Urinary bladder (tissue), 4 donors: ENCODE data around the gene PPIE. TPM values are rescaled to one million over a fixed set of nuclear protein-coding genes. Genes with fewer than 3 reads are reported as not detected.
"Not testable (repeated sequence)": the region's sequence is repeated elsewhere in the genome, so short reads cannot be mapped to it uniquely, and the experiment has no call there.

Experiments used
- DNase-seq: peaks from one replicate; pipeline ENCODE4 v3.0.0-alpha.2; 2015; ENCODE audit errors: extremely low spot score
- H3K27ac ChIP-seq: one replicate; pipeline ENCODE4 v1.5.1; 2013; ENCODE audit warnings: low read depth, mild to moderate bottlenecking, moderate library complexity
- H3K36me3 ChIP-seq: one replicate; pipeline ENCODE4 v1.6.1; 2013; ENCODE audit warnings: mild to moderate bottlenecking, moderate library complexity; ENCODE audit not compliant: insufficient read depth
- H3K4me1 ChIP-seq: one replicate; pipeline ENCODE4 v1.6.1; 2013; ENCODE audit warnings: mild to moderate bottlenecking, moderate library complexity; ENCODE audit not compliant: insufficient read depth
- H3K4me3 ChIP-seq: one replicate; pipeline ENCODE4 v1.5.1; 2013; ENCODE audit warnings: low read depth, low read length
- WGBS: extraction: QIAGEN DNeasy Blood & Tissue Kit; methylation state at CpG from one replicate; pipeline ENCODE4 v1.1.7; 2013; 5-methylcytosine and 5-hydroxymethylcytosine counted together
- polyA plus RNA-seq: library from polyadenylated mRNA; stranded (reverse); fragments of 200-250 nt; gene quantifications from one replicate; pipeline ENCODE4 v1.2.3, GENCODE V29; 2013
- total RNA-seq: library from RNA; depleted of rRNA; stranded (reverse); fragments of >200 nt; gene quantifications from one replicate; pipeline ENCODE4 v1.2.3, GENCODE V29; 2014
- donor health status: healthy with polysubstance abuse.
- donor health status: healthy.

Gene PPIE
- total and polyA plus RNA-seq, 2 donors = 31.0 to 64.5 TPM

GRCh38 chr1:39782103-39782502 lies 43.4 kb downstream of the PPIE start:
- Histone ChIP-seq H3K4me1 (no peaks in the 10 kb centered on the region), H3K27ac (no peak overlapping the region), H3K36me3 (no peaks in the 10 kb centered on the region), H3K4me3 (no peak overlapping the region)
- 77% methylated on average over 6 of the region's 6 CpGs for WGBS
- DNase-seq = no peak

- H3K4me1 ChIP-seq, H3K4me3 ChIP-seq, H3K27ac ChIP-seq, DNase-seq, H3K36me3 ChIP-seq: not testable (repeated sequence)
- WGBS = 85% methylated on average over 10 of the region's 10 CpGs
Observed at GRCh38 chr1:39782685-39783084, 44.0 kb downstream of the PPIE start.

DNA sequence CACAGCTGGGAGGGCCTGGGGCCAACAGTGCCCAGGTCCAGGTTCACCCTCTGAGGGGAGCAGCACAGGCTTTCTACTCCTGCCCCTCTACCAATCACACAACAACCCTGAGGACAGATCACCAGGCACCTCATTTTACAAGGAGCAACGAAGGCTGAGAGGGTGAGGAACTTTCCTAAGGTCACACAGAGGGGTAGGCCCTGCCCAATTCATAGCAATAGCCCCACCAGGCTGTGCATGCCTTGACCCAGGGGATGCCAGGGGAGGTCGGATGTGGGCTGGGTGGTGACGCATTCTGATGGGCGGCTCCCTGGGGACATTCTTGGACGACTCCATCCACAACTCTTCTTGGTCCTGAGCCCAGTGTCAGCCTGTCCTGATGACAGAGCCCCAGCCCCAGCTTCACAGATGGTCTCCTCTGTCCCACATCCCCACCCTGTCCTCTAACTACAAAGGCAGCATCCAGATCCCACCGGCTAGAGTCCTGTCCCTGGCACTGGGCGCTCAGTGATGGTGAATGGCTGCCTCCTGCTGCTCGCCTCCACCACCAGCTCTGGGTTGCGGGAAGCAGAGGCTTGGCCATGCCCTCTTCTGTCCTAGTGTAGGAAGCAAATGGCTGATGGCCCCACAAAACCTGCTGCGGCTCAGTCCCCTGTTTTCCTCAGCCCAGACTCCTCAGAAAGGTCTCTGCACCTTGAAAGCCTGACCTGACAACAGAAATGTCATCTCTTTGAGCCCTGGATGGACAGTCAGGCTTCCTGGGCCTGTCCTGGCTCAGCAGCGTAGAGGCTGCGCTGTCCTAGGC lies 47.8 kb downstream of the PPIE start:
- DNase-seq, H3K27ac ChIP-seq, H3K4me1 ChIP-seq, H3K36me3 ChIP-seq, H3K4me3 ChIP-seq: not testable (repeated sequence)
- 87% methylated on average over 10 of the region's 12 CpGs for WGBS

DNA sequence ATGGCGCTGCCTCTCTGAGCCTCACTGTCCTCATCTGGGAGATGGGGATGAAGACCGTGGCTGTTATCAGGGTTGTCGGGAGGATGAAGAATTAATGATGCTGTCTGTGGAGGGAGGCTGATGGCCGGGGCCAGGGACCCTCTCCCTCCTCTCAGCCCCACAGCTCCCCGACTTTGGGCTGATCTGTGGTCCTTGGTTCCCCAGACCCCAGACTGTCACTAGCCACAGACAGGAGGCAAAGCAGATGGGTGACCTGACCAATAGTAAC lies 48.4 kb downstream of the PPIE start:
- not testable (repeated sequence) for DNase-seq, H3K27ac ChIP-seq, H3K4me1 ChIP-seq, H3K4me3 ChIP-seq, H3K36me3 ChIP-seq
- 94% methylated on average over 4 of the region's 5 CpGs for WGBS

GRCh38 chr1:39787468-39787867 lies 48.8 kb downstream of the PPIE start:
- Histone ChIP-seq H3K4me1 (no peaks in the 10 kb centered on the region), H3K36me3 (no peaks in the 10 kb centered on the region), H3K4me3 (no peak overlapping the region), H3K27ac (no peak overlapping the region)
- DNase-seq = no peak
- 63% methylated on average over 11 of the region's 11 CpGs for WGBS

GRCh38 chr1:39787964-39788363 lies 49.3 kb downstream of the PPIE start:
- peak overlapping the region; percentile 62 for H3K4me3 ChIP-seq
- H3K27ac ChIP-seq, DNase-seq, H3K36me3 ChIP-seq, H3K4me1 ChIP-seq: not testable (repeated sequence)
- 4% methylated on average over 46 of the region's 55 CpGs for WGBS

DNA sequence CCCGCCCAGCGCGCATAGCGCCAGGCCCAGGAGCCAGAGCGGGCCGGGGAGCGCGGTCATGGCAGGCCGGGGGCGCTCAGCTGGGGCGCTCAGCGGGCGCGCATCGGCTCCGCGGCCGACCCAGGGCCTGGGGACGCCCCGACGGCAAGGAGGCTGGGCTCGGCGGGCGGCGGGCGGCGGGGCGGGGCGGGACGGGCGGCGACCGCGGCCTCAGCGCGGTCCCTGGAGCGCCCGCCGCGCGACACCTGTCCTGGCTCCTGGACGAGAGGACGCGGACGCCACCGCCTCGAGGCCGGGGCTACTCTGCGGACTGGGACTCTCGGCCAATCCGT lies 49.7 kb downstream of the PPIE start:
- DNase-seq = no peak
- Histone ChIP-seq H3K27ac (no peak overlapping the region), H3K36me3 (no peaks in the 10 kb centered on the region), H3K4me1 (no peaks in the 10 kb centered on the region), H3K4me3 (peak overlapping the region; percentile 62)
- 3% methylated on average over 49 of the region's 51 CpGs for WGBS

DNA sequence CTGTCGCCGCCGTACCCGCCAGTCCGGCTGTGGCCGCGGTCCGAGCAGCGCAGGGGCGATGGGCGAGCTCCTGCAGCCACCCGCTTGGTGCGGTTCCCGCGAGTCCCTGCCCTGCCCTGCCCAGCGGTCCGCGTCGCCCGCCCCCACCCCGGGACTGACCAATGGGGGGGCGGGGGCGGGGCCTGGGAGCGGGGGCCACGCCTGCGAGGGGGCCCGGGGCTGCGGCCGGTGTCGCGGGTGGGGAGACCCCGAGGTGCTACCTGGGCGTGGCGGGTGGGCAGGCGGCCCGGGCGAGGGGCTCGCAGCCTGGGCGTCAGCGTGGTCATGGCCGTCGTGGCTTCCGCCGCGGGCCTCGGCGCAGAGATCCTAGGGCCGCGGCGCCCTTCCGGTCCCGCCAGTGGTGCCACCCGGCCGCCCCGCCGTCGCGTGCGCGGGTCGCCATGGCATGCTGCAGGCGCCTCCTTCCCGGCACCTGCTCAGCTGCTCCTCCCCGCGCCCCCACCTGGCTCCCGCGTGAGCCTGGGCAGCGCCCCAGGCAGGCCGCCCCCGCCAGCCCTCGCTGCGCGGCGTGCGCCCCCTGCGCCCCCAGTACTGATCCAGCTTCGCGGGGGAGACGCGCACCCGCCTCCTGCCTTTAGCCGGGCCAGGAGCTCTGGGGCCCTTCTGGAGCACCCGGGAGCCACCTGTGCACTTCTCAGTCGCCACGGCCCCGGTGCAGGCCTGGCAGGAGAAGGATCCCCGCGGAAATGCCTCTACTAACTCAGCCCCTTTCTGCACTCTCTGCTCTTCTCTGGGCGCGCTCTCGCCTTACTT lies 50.3 kb downstream of the PPIE start, which contains the start of gene BMP8B:
Gene BMP8B, minus strand, starts transcription at position 108 of the 813 bp plus-strand sequence. CDS start 380 bp downstream, outside the sequence.
- peak within 1 kb of the TSS; percentile 62 for H3K4me3 ChIP-seq
- no peaks in the 10 kb centered on the region for H3K4me1 ChIP-seq
- H3K27ac ChIP-seq = no peak within 1 kb of the TSS
- no peaks in the 10 kb centered on the region for H3K36me3 ChIP-seq
- no peak for DNase-seq
- WGBS = 2% methylated on average over 91 of the region's 91 CpGs

GRCh38 chr1:39789571-39790110 lies 51.0 kb downstream of the PPIE start:
- 45% methylated on average over 15 of the region's 15 CpGs for WGBS
- H3K27ac ChIP-seq = no peak overlapping the region
- no peaks in the 10 kb centered on the region for H3K4me1 ChIP-seq
- no peak for DNase-seq
- no peak overlapping the region for H3K4me3 ChIP-seq
- no peaks in the 10 kb centered on the region for H3K36me3 ChIP-seq

GRCh38 chr1:39791838-39792237 lies 53.2 kb downstream of the PPIE start:
- H3K4me1 ChIP-seq = no peaks in the 10 kb centered on the region
- 95% methylated on average over 2 of the region's 2 CpGs for WGBS
- H3K36me3 ChIP-seq = no peaks in the 10 kb centered on the region
- H3K27ac ChIP-seq = no peak overlapping the region
- no peak for DNase-seq
- H3K4me3 ChIP-seq = no peak overlapping the region

DNA sequence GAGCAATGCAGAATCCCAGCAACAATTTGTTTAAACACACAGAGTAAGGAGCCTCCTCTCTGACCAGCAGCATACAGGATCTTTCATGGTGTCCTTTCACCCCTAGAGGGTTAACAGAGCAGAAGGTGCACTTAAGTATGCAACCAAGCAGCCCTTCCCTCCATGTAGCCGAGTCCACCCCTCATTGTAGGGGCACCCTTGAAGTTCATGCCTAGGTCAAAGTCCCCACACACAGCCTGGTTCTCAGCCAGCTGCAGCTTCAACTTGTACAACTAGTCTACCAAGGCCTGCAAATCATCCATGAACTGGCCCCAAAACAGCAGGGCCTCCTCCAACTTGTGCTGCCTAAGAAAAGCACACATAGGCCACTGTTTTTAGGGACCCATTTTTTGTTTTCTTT lies 57.0 kb downstream of the PPIE start:
- Histone ChIP-seq H3K27ac (no peak overlapping the region), H3K4me1 (no peaks in the 10 kb centered on the region), H3K4me3 (no peak overlapping the region), H3K36me3 (no peaks in the 10 kb centered on the region)
- WGBS = 37% methylated on average over 1 of the region's 1 CpG
- DNase-seq = no peak

DNA sequence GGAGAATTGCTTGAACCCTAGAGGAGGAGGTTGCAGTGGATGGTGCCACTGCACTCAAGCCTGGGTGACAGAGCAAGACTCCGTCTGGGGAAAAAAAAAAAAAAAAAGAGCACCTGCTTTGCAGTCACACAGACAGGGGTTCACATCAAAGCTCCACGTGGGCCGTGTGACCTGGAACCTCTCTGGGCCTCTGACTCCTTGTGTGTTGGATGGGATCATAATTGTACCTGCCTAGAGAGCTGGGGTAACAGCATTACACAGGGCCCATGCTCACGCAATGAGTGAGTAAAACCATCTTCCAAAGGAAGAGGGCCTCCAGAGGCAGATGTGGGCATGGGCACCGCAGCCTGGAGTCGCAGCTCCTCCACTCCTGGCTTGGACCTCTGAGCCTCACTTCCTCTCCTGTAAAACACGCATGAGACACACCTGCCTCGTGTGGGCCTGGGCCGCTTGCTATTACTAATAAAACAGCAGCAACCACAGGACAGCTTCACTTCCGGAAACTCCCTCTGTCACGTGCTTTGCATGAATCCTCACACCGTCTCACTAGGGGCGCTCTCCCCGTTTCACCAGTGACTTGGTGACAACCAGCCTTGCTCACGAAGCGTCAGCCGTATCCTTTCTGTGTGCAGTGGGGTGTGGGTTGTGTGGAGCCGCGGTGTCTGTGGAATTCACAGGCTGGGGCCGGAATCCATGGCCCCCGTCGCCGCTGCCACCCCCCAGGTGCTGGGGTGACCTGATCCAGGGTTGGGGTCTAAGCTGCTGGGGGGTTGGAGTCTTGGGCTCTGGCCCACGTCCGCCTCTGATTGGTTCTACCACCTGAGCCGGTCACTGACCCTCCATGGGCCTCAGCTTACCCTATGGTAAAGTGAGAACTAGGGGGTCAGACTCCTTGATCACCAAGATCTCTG lies 60.4 kb downstream of the PPIE start:
- not testable (repeated sequence) for H3K4me3 ChIP-seq, H3K4me1 ChIP-seq, H3K27ac ChIP-seq, DNase-seq, H3K36me3 ChIP-seq
- 47% methylated on average over 23 of the region's 26 CpGs for WGBS

GRCh38 chr1:39799770-39800470 lies 61.2 kb downstream of the PPIE start:
- no peak overlapping the region for H3K4me3 ChIP-seq
- no peak overlapping the region for H3K27ac ChIP-seq
- DNase-seq = no peak
- H3K36me3 ChIP-seq = no peaks in the 10 kb centered on the region
- no peaks in the 10 kb centered on the region for H3K4me1 ChIP-seq
- 5% methylated on average over 8 of the region's 8 CpGs for WGBS
